Stimulated activated CD8-positive, alpha-beta memory T cell treated with anti-CD3 and anti-CD28 coated beads, Interleukin-2, amount 100 ng/mL, for 1 hour (primary cell): ENCODE data around the gene TERB1.

Experiments used
- DNase-seq, 2 donors: peaks; one replicate each; pipeline ENCODE4 v3.0.0-alpha.2; 2020; ENCODE audit warnings: low read depth in 2 of 2

Gene TERB1

GRCh38 chr16:66750279-66751052, 50.9 kb downstream of the TERB1 start:
- DNase-seq, result no peak

- no peak for DNase-seq
Observed at GRCh38 chr16:66746682-66747081, 54.7 kb downstream of the TERB1 start.

GRCh38 chr16:66746048-66746447, 55.3 kb downstream of the TERB1 start:
- DNase-seq, result no peak

DNA sequence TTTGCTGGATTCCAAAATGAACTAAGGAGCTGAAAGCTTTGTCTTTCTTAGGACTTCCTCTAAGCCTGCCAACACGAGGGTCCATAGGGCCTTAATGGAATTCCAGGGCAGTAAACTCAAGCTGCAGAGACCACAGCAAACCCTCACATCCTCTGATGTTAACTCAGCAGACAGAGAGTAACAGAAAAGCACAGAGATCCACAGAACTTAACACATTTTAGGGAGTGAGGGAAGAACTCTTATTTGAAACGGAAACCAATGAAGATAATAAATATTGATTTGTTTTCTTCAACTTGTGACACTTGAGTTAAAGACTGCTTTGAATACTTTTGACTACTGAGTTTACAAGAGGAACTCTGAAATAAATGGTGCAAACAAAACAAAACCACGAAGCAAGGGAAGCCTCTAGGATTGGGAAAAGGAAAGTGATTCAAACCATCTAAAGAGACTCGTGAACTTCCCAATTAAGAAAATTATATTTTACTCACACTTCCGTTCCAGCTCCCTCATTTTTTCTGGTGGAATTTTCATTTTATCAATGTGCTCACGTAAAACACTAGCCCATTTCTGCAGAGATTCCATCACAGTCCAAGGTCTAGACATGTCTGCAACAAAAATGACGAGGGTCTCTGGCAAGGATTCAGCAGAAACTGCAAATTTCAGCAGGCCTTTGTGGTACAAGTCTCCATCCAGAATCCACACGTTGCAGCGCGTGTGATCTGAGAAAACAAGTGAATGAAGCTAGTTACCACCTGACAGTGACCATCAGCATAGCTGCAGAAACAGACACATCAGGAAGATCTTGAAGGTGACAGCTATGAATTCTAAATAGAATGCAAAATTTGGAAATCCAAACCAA, 59.2 kb downstream of the TERB1 start:
- no peak for DNase-seq

GRCh38 chr16:66741169-66741900, 60.0 kb downstream of the TERB1 start:
- DNase-seq, result no peak

DNA sequence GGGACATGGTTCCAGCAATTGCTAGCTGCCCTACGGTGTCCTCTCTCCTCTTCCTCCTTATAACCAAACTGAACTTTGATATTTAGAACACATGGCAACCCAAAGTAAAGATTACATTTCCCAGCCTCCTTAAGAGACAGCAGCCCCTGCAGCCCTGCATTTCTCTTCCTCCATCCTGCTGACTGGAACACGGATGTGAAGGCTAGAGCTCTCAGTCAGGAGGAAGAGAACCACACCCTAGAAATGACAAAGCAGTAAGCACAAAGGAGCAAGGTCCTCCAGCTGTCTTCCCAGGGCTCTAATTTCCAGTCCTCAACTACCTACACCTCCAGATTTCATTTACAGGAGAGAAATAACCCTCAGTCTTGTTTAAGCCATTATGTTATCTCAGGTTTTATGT, 60.9 kb downstream of the TERB1 start:
- no peak for DNase-seq

DNA sequence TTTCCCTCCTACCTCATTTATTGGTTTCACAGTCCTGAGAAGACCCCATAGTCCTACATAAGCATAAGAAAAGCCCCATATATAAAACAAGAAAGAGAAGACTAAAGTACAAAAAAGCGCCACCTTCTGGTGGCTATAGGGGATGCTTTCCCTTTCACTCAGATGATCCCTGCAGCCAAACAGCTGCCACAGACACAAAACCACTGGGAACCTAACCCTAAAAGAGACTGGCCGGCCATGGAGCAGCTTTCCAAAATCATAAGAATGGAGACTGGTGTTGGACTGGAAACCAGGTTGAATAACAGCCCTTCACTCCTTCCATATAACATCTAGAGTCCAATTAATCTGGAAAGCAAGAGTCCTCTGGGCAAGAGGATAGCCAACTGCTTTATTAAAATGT, 61.4 kb downstream of the TERB1 start:
- no peak for DNase-seq

GRCh38 chr16:66735891-66736290, 65.5 kb downstream of the TERB1 start:
- DNase-seq, result no peak

- no peak for DNase-seq
Observed at GRCh38 chr16:66731101-66731500, 70.3 kb downstream of the TERB1 start.

DNA sequence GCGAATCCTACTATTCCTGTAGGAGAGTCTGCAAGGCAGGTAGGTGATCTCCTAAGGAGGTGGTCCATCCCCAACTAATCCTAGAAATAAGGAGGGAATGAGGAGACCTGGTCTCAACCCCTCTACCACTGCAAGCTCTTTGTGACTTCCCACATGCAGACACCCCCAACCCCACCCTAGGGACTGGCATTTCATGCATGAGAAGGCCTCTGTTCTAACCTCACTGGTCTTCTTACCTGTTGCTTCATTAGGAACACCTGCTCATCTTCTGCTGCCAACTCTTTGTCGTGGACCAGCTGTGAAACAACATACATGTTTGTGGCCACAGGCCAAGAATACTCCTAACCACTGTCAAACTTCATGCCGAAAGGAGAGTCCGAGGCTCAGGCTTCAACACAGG, 72.6 kb downstream of the TERB1 start:
- no peak for DNase-seq

DNA sequence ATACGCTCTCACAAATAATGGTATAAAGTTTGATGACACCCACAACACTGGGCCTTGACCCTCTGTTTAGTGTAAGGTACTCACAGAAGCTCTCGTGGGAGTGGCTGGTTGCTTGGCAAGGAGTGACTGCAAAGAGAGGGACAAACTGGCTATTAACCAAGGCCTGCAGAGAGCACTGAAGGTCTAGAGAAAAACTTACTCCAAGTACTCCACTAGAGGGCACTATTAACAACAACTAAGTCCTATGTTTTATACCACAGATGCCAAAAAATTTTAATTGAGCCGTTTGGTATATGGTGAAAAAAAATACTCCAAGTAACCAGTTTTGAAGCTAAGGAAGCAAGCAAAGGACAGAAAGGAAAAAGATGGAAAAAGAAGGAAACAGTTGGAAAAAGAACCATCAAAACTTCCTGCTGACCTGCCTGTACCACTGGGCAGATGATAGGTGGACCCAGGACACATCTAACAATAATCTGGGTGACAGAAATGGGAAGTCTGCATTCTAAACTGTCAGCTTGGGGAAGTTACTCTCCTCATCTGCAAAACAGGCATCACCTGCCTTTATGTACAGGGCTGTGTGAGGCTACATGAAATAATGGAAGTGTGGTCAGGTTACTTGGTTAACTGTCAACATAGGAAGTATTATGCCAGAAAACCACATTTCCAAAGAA, 73.1 kb downstream of the TERB1 start:
- DNase-seq, result no peak

DNA sequence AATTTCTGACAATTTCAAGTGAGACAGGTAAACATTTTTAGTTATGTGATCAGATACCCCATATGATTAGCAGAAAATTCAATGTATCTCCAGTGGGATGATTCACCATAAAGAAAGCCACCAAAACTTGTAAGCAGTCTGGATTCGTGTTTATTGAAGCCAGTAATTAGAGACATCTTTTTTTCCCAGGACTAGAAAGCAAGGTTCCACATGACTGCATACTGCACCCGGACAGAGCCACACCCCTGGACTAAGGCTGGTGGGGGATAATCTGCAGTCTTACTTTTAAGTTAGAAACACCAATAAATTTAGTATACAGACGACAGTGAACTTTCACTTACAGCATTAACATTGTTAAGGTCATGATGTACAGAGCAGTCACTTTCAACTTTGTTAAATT, 80.6 kb downstream of the TERB1 start:
- no peak for DNase-seq

- no peak for DNase-seq
Observed at GRCh38 chr16:66719246-66719645, 82.1 kb downstream of the TERB1 start.

GRCh38 chr16:66717776-66718175, 83.6 kb downstream of the TERB1 start:
- no peak for DNase-seq

GRCh38 chr16:66717112-66717675, 84.2 kb downstream of the TERB1 start:
- DNase-seq, result no peak

DNA sequence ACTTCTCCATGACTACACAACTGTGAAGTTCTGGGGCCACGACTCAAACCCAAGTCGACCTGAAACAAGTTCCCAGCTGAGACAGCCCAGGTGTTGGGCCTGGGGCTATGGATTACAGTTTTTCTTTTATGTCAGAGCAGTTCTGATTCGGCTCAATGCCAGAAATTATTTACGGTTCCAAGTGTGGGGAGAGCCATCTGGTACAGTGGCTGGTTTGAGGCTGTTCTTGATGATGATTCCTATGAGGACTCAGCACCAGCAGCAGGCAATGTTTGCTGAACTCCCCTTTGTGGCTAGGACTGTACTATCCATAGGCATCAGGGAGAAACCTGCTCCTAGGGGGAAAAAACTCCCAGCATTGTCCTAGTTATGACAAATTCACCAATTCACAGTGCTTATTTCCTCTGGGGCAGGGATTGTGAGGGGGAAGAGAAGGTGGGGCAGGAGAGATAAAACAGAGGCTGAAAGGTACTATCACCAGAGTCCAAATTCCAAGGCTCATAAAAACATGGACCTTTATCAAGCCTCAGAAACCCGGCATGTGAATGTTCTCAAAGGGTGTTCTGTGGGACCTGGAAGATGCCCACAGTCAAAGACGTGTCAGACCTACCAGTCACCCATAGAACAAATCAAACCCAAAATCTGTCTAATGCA, 86.6 kb downstream of the TERB1 start:
- DNase-seq, result no peak

GRCh38 chr16:66714062-66714461, 87.3 kb downstream of the TERB1 start:
- DNase-seq, result no peak

DNA sequence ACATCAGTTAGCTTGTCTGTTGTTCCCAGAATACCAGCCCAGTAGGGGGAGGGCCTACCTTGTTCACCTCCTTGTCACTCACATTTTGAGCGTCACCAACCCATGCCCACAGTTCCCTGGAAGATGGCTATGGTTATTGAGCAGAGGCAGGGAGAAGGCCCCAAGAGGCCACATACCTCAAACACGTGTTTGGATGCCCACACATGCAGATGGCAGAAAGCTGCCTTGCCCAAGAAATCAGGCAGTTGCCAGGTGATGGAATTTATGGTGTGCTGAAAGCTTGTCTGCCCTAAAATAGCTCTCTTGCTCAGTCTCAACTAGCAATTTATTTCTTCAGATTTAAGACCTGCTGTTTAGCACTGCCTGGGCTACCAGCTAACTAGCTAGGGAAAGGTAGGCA, 88.3 kb downstream of the TERB1 start:
- DNase-seq, result no peak

DNA sequence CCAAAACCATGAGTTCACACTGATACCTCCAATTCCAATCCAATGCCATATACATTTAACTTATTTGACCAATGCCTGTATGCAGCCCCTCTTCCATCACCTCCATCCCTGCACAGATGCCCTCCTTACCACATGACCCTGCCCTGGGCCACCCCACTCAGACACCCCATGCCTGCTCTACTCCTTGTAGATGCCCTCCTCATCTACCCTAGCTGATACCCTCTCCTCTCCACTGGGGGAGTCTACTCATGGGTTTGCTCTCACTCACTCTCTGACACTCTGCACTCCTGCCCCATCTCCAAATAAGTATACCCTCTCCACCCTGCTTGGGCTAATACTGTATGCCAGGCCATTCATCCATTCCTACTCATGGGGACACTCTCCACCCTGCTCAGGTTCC, 88.9 kb downstream of the TERB1 start:
- DNase-seq, result no peak

GRCh38 chr16:66711581-66711980, 89.8 kb downstream of the TERB1 start:
- DNase-seq, result no peak

GRCh38 chr16:66706506-66706880, 94.9 kb downstream of the TERB1 start:
- no peak for DNase-seq
